HG02943 (cell line): Measurements from ENCODE around the gene TSPAN14.
"Not testable (repeated sequence)": the region's sequence is repeated elsewhere in the genome, so short reads cannot be mapped to it uniquely, and the experiment has no call there.

Experiments
- ATAC-seq: cut with Tn5 transposase; IDR thresholded peaks from one replicate; pipeline ENCODE4 v1.9.1; 2021; ENCODE audit warnings: mild to moderate bottlenecking, low read depth, moderate library complexity; ENCODE audit not compliant: unreplicated experiment

The TSPAN14 gene

DNA sequence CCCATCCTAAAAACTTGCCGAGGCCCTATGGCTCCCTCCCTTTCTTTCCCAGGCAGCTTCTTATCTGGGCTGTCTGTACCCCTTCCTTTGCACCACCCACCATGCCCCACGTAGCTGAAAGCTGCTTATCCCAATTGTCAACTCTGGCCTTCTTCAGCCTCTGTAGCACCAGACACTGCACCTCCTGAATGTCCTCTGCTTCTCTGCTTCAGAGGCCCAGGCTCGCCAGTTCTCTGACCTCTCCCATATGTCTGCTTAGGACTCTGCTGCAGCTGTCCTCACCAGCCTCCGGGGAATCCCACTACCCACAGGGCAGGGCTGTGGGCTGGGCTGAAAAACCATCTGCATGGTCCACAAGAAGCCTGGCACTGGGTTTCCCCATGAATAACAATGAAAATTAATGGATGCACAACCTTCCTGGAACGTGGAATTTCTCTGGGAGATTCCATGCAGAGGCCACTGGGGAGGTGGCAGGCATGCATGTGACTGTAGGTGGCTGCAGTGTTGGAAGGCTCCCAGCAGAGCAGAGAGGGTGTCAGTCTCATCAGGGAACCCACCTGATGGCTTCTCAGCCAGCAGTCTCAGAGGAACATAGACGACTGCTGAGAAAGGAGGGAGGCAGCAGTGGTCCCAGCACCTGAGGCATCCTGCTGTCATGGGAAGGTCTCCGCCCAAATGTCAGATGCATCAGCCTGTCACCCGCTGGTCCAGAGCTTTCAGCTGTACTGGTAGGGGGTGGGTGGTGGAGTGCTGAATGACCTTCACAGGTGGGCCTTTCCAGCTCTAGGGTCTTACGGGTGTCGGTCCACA, 66.8 kb downstream of the TSPAN14 start:
- no peak for ATAC-seq

DNA sequence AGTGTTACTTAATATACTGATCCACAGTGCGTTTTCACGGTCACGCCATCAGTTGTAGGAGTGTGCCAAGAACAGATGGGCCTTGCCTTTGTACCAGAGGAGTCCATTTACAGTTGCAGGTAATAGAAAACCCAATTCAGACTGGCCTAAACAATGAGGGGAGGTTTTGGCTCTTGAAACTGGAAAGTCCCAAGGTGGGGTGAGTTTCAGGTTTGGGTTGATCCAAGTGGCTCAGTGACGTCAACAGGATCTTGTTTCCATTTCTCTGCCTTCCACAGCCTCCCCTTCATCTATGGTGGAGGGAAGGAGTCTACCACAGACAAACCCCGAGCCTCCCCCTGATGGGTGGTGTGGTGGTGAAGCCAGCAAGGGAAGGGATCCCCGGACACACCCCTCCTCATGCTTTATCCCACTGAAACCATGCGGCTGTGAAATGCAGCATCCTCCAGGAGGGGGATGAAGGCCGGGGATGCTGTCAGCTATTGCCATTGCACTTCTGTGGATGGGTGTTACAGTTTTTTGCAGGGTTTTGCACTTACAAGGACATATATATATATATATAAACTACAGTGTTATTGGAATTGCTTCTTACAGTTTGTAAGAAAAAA, 68.8 kb downstream of the TSPAN14 start:
- no peak for ATAC-seq

GRCh38 chr10:80523773-80524172, 69.7 kb downstream of the TSPAN14 start:
- ATAC-seq: no peak

DNA sequence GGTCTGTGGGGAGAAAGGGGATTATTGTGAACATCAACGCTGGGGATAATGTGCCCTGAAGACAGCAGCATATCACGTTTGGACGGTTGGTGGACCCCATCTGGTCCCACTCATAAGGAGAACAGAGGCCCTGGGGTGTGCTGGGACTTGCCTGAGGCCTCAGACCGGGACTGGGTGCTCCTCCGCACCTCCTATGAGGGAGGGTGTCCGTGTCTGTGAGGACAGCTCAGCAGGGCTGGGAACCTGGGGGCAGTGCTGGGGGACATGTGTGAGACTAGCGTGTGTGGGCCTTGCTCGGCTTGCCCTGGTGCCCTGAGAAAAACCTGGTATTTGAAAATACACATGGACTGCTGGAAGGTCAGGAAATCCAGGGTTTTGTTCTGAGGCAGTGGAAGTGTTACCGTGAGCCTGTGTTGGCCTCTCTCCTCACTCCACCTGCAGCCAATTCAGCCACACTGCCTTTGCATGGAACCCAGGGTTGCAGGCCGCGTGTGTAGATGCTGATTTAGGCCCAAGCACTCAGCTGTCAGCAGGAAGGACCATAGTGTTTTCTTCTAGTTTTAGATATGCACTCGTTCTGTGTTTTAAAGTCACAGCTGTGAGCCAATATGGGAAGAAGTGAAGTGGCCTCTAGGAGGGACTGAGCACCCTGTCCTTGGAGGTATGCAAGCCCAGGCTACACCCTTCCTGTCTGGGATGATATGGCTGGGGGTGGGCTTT, 70.2 kb downstream of the TSPAN14 start:
- no peak for ATAC-seq

- ATAC-seq: no peak
These were observed 72.1 kb downstream of the TSPAN14 start for GRCh38 chr10:80526218-80526617.

DNA sequence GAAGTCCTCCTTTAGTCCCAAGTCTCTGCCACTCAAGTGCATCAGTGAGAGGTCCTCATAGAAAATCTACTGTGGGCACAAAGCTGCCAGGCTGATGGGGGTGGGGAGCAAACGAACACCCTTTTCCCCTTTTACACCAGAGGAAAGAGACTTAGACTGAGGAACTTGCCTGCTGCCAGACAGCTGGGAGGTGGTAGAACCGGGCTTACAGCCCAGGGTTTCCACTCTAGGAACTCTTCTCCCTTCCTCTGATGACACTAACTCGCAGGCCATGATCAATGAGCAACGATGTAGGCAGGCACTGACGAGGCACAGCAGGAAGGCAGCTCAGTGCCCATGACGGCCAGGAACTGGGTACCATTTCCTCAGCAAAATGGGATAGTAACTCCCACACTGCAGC, 72.6 kb downstream of the TSPAN14 start:
- no peak for ATAC-seq

DNA sequence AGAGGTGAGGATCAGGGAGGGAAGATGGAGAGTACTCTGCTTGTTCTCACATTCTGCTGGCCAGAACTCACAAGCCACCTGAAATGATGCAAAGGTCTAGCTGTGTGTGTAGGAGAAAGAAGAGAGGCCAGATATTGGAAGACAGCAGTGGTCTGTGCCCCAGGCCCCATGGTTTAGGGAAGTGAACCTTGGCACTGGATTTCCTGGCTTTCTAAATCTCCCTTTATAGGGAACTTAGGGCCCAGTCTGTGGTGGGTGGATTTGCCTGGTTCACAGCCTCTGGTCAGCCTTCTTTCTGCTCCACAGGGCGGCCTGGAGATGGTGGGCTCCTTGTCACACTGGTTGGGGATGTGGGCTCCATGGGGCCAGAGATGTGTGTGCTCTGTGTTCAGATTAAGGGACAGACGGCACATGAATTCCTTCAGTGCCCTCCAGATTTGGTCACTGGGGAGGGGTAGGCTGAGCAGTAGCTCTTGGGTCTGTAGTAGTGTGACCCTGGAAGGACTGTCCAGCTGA, 74.1 kb downstream of the TSPAN14 start:
- no peak for ATAC-seq

GRCh38 chr10:80528901-80529300, 74.8 kb downstream of the TSPAN14 start:
- no peak for ATAC-seq

GRCh38 chr10:80529604-80530003, 75.5 kb downstream of the TSPAN14 start:
- no peak for ATAC-seq

GRCh38 chr10:80530251-80530650, 76.1 kb downstream of the TSPAN14 start:
- ATAC-seq: no peak

DNA sequence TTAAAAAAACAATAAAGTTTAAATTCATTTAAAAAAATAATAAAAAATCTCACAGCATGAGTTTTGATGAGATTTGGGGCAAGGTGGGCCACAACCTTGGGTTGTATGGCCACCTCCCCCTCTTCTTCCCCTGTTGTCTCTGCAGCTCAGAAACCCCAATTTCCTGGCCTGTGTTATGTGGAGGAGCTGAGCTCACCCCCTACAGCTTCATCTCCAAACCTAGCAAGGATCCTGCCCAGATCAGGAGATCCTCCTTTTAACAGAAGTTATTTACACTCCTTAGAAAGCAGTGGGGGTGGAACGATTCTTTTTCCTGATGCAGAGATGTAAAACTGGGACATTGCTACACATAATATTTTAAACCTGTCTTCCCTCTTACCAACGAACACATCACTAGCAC, 76.7 kb downstream of the TSPAN14 start:
- no peak for ATAC-seq

GRCh38 chr10:80532571-80532970, 78.5 kb downstream of the TSPAN14 start:
- no peak for ATAC-seq

DNA sequence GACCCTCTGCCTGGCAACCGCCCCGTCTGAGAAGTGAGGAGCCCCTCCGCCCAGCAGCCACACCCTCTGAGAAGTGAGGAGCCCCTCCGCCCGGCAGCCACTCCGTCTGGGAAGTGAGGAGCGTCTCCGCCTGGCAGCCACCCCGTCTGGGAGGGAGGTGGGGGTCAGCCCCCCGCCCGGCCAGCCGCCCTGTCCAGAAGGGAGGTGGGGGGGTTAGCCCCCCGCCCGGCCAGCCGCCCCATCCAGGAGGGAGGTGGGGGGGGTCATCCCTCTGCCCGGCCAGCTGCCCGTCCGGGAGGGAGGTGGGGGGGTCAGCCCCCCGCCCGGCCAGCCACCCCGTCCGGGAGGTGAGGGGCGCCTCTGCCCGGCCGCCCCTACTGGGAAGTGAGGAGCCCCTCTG, 79.9 kb downstream of the TSPAN14 start:
- ATAC-seq: not testable (repeated sequence)

GRCh38 chr10:80534646-80535045, 80.5 kb downstream of the TSPAN14 start:
- ATAC-seq: not testable (repeated sequence)

- peak; percentile 72 for ATAC-seq
These were observed 81.7 kb downstream of the TSPAN14 start for GRCh38 chr10:80535671-80536360.

GRCh38 chr10:80536361-80536835, 82.3 kb downstream of the TSPAN14 start:
- no peak for ATAC-seq

GRCh38 chr10:80537086-80537735, 83.1 kb downstream of the TSPAN14 start:
- no peak for ATAC-seq

DNA sequence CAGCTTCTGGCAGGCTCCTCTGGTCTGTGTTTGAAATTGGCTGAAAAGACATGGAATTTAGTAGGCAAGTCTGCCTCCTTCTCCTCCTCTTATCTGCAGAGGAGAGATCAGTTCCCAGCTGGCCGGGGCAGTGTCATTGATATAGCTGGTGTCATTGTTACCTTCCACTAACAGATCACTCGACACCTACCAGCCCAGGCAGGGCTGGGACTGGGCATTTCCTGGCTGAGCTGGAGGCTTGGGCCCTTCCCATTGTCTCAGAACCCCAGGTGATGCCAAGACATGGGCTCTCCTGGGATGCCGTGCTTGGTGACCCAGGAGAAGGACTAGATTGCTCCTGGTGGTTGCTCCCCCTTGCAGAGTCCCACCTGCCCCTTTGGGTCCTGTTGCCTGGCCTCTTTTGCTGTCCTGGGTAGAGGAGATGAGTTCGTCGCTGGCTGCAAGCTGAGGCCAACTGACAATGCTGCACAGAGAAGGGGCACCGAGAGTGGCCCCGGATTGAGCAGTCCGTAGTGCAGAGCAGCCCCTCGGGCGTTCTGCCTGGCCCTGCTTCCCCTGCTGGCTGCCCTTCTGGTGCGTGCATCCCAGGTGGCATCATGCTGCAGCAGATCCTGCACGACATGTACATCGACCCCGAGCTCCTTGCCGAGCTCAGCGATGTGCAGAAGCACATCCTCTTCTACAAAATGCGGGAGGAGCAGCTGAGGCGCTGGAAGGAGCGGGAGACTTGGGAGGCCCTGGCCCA, 83.8 kb downstream of the TSPAN14 start, which contains the start of gene SH2D4B:
TSS of gene SH2D4B (plus strand) at position 167 of the 745 bp plus-strand sequence. CDS start at position 597, 430 bp downstream.
- ATAC-seq: no peak

DNA sequence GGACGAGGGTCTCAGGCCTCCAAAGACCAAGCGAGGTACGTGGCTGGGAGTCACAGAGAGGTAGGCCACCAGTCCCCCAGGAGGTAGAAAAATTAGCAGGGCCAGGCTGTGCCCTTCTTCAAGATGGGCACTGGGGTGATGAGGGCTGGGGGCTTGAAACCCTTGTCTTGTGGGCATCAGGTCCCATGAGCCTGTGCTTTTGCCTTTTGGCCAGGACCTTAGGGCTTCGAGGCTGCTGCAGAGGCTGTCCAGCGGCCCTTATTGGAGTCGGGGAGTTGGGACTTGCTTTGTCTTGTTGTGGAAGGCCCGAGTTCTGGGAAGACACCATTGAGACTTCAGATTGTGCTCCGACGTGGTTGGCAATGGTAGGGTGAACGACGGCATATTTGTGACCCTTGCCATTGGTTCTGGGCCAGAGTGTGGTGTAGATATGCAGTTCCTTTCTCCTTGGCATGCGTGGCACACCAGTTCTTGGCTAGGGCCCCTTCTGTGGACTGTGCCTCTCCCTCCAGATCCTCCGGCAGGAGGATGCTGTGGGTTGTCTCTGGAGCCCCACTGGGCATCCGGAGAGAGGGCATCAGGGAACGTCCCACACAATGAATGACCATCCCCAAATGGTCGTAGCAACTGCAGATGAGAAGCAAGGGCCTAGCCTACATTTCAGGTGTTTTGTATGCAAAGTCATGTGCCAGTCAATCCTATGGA, 84.5 kb downstream of the TSPAN14 start:
- no peak for ATAC-seq
